GM12878 (cell line): ENCODE results near the gene TBC1D22B. TPM values are rescaled to one million over a fixed set of nuclear protein-coding genes. Genes with fewer than 3 reads are reported as not detected.

ENCODE experiments used
- EP300 ChIP-seq, 2 experiments: fragments of 150-350 bp in 1 of 2; IDR thresholded peaks; 2 replicates each; pipeline ENCODE4 v1.6.1; 2011 to 2012; ENCODE audit warnings: low read depth in 2 of 2, low read length in 2 of 2, borderline replicate concordance in 1 of 2, improper control_type of control experiment in 1 of 2, inconsistent platforms in 1 of 2; ENCODE audit not compliant: control insufficient read depth in 1 of 2
- REST ChIP-seq: IDR thresholded peaks from 2 replicates; pipeline ENCODE4 v1.6.1; 2012; ENCODE audit warnings: mild to moderate bottlenecking, low read depth, low read length
- ZNF687 ChIP-seq: fragments of 450-650 bp; IDR thresholded peaks from 2 replicates; pipeline ENCODE4 v1.6.1; 2017; ENCODE audit warnings: mild to moderate bottlenecking, moderate library complexity
- polyA plus RNA-seq, 11 experiments: library from polyadenylated mRNA; depleted of rRNA in 4 of 11; unstranded in 6 of 11; stranded (reverse) in 5 of 11; fragments of >200 nt; fragmentation: Nextera tagmentation in 4 of 11; fragmentation: Illumina TruSeq in 1 of 11; extraction: Ambion mirVana in 4 of 11; extraction: Trizol in 1 of 11; gene quantifications; 1 replicate in 1 of 11; 2 replicates in 10 of 11; pipeline versions ENCODE4 v1.2.1 to v1.2.3, GENCODE V29; 2011 to 2016; ENCODE audit warnings: inconsistent platforms in 2 of 11, missing spikeins in 2 of 11, low read depth in 1 of 11
- total RNA-seq, 4 experiments: library from RNA; depleted of rRNA in 3 of 4; stranded (reverse); fragments of >200 nt in 3 of 4; fragmentation: Illumina TruSeq in 1 of 4; extraction: Trizol in 1 of 4; gene quantifications; 2 replicates each; pipeline versions ENCODE4 v1.2.1 to v1.2.3, GENCODE V29; 2013 to 2021

Gene TBC1D22B
- total and polyA plus RNA-seq, 10 of the 15 experiments (the other 5 are each of a cell fraction or from before 2014, with no cell fraction given): 3.4 to 18.7 (median 14.1) TPM

GRCh38 chr6:37254881-37255280 lies 2.7 kb upstream of the TBC1D22B start (continued):
- no peak for TF ChIP-seq REST
- no peak for TF ChIP-seq ZNF687
- TF ChIP-seq EP300 (IDR thresholded peaks at IDR 0.05; ENCODE audit: borderline replicate concordance in 1 of 2, control insufficient read depth in 1 of 2, low read depth in 2 of 2, low read length in 2 of 2): no peak
- TF ChIP-seq, all 136 proteins: peak for 0
